OCI-LY7 (cell line): ENCODE results near the gene COL1A2.

Experiments
- CTCF ChIP-seq: fragments of 200-600 bp; sonication (generic); conservative IDR thresholded peaks from 2 replicates; pipeline ENCODE4 v1.5.1; 2014; ENCODE audit warnings: mild to moderate bottlenecking, antibody characterized with exemption, low read length, moderate library complexity, mixed read lengths
- EZH2phosphoT487 ChIP-seq: fragments of 200-600 bp; sonication (generic); IDR thresholded peaks from 2 replicates; pipeline ENCODE4 v1.6.1; 2018; ENCODE audit warnings: low read depth, borderline replicate concordance, mild to moderate bottlenecking, mixed run types, antibody characterized with exemption, low read length, moderate library complexity, mixed read lengths

GRCh38 chr7:94397722-94398121, 3.0 kb downstream of the COL1A2 start:
- TF ChIP-seq CTCF = no peak
- no peak for TF ChIP-seq EZH2phosphoT487
